ENCODE measurements around the gene CLEC7A.

The CLEC7A gene

DNA sequence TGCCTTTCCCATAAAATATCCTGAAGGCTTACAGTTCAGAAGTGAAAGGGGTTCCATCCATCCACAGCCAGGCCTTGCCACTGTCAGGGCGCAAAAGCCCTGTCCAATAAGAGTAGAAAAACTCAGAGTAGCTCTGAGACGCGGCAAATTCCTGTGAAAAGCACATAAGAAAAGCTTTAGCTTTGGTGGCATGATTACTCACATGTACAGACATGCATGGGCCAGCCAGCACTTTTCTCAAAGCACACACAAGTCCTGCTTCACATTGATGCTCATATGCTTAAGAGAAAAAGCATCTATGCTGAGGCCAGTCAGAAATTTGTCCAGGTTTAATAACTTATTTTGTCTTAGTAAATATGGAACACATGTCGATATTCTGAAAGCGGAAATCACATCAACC, 56.7 kb downstream of the CLEC7A start:
- H3K9me3 ChIP-seq (ENCODE audit: insufficient read depth, low read length, severe bottlenecking): no peaks in the 10 kb centered on the region
- H3K4me3 ChIP-seq (ENCODE audit: low read depth in 1 of 2, low read length in 2 of 2): no peak overlapping the region
- no peaks in the 10 kb centered on the region for H3K79me2 ChIP-seq (ENCODE audit: insufficient read depth, low read length)
- H3K4me1 ChIP-seq (ENCODE audit: insufficient read depth, low read length): no peaks in the 10 kb centered on the region
- H2AFZ ChIP-seq (ENCODE audit: low read depth, low read length): no peak overlapping the region
- H3K27ac ChIP-seq (ENCODE audit: low read length): no peak overlapping the region
- no peak overlapping the region for H3K4me2 ChIP-seq (ENCODE audit: insufficient read depth, low read length)
- no peak overlapping the region for H3K9ac ChIP-seq (ENCODE audit: low read depth, low read length)
- H3K27me3 ChIP-seq (ENCODE audit: insufficient read depth, low read length, poor library complexity): peaks cover 19% of the 10 kb centered on the region
- H4K20me1 ChIP-seq (ENCODE audit: insufficient read depth, low read length): no peaks in the 10 kb centered on the region
- no peaks in the 10 kb centered on the region for H3K36me3 ChIP-seq (ENCODE audit: insufficient read depth, low read length)
- no peak for DNase-seq
- no peak for ATAC-seq (ENCODE audit: insufficient read depth, low read depth)
- no peak for TF ChIP-seq EZH2 (IDR thresholded peaks at IDR 0.05; ENCODE audit: borderline replicate concordance, low read depth, low read length, severe bottlenecking)
- TF ChIP-seq, protein P1, sequence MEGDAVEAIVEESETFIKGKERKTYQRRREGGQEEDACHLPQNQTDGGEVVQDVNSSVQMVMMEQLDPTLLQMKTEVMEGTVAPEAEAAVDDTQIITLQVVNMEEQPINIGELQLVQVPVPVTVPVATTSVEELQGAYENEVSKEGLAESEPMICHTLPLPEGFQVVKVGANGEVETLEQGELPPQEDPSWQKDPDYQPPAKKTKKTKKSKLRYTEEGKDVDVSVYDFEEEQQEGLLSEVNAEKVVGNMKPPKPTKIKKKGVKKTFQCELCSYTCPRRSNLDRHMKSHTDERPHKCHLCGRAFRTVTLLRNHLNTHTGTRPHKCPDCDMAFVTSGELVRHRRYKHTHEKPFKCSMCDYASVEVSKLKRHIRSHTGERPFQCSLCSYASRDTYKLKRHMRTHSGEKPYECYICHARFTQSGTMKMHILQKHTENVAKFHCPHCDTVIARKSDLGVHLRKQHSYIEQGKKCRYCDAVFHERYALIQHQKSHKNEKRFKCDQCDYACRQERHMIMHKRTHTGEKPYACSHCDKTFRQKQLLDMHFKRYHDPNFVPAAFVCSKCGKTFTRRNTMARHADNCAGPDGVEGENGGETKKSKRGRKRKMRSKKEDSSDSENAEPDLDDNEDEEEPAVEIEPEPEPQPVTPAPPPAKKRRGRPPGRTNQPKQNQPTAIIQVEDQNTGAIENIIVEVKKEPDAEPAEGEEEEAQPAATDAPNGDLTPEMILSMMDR (IDR thresholded peaks at IDR 0.05; ENCODE audit: borderline replicate concordance, extremely low read depth, low read length, poor library complexity, severe bottlenecking): no peak

DNA sequence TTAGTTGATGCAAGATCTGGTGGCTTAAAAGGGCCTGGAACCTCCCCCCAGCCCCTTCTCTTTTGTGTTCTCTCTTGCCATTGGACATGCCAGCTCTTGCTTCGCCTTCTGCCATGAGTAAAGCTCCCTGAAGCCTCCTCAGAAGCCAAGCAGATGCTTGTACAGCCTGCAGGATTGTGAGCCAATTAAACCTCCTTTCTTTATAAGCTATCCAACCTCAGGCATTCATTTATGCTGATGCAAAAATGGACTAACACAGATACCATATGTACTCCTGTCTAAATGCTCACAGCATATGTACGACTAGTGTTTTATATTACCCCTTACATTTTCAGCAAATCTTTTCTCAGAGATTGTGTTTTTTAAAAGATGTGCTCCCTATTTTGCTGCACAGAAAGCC, 57.9 kb downstream of the CLEC7A start:
- H3K36me3 ChIP-seq (ENCODE audit: insufficient read depth, low read length): no peaks in the 10 kb centered on the region
- TF ChIP-seq EZH2 (IDR thresholded peaks at IDR 0.05; ENCODE audit: borderline replicate concordance, low read depth, low read length, severe bottlenecking): no peak
- TF ChIP-seq, protein P1 (IDR thresholded peaks at IDR 0.05; ENCODE audit: borderline replicate concordance, extremely low read depth, low read length, poor library complexity, severe bottlenecking): no peak
- DNase-seq (no peak), ATAC-seq (ENCODE audit: insufficient read depth, low read depth) (no peak)
- no peaks in the 10 kb centered on the region for H3K79me2 ChIP-seq (ENCODE audit: insufficient read depth, low read length)
- no peak overlapping the region for H2AFZ ChIP-seq (ENCODE audit: low read depth, low read length)
- peaks cover 22% of the 10 kb centered on the region for H3K27me3 ChIP-seq (ENCODE audit: insufficient read depth, low read length, poor library complexity)
- H3K4me2 ChIP-seq (ENCODE audit: insufficient read depth, low read length): no peak overlapping the region
- H3K9ac ChIP-seq (ENCODE audit: low read depth, low read length): no peak overlapping the region
- H3K27ac ChIP-seq (ENCODE audit: low read length): no peak overlapping the region
- H4K20me1 ChIP-seq (ENCODE audit: insufficient read depth, low read length): no peaks in the 10 kb centered on the region
- H3K4me3 ChIP-seq (ENCODE audit: low read depth in 1 of 2, low read length in 2 of 2): no peak overlapping the region
- no peaks in the 10 kb centered on the region for H3K4me1 ChIP-seq (ENCODE audit: insufficient read depth, low read length)
- no peaks in the 10 kb centered on the region for H3K9me3 ChIP-seq (ENCODE audit: insufficient read depth, low read length, severe bottlenecking)

DNA sequence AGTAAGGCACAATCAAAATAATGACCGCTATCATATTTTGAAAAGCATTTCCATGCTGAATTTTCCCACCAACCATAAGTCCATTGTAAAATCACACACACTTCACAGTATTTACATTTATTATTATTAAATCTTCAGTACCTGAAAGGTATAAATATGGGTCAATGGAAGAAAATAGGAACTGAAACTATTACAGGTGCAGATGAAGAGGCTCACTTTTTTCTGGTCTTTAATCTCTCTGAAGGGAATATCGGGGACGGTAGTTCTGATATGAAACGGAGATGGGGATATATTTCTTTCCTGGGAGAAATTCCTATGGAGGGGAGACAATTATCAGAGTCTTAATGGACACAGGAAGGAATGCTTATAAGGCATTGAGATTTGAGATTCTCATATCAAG, 59.6 kb downstream of the CLEC7A start:
- Histone ChIP-seq H3K4me2 (ENCODE audit: insufficient read depth, low read length) (no peak overlapping the region), H3K27ac (ENCODE audit: low read length) (no peak overlapping the region), H3K36me3 (ENCODE audit: insufficient read depth, low read length) (no peaks in the 10 kb centered on the region), H3K9me3 (ENCODE audit: insufficient read depth, low read length, severe bottlenecking) (no peaks in the 10 kb centered on the region), H3K27me3 (ENCODE audit: insufficient read depth, low read length, poor library complexity) (peaks cover 20% of the 10 kb centered on the region), H3K4me3 (ENCODE audit: low read depth in 1 of 2, low read length in 2 of 2) (no peak overlapping the region), H4K20me1 (ENCODE audit: insufficient read depth, low read length) (no peaks in the 10 kb centered on the region), H2AFZ (ENCODE audit: low read depth, low read length) (no peak overlapping the region), H3K9ac (ENCODE audit: low read depth, low read length) (no peak overlapping the region), H3K4me1 (ENCODE audit: insufficient read depth, low read length) (no peaks in the 10 kb centered on the region), H3K79me2 (ENCODE audit: insufficient read depth, low read length) (no peaks in the 10 kb centered on the region)
- ATAC-seq (ENCODE audit: insufficient read depth, low read depth) (no peak), DNase-seq (no peak)
- TF ChIP-seq EZH2 (IDR thresholded peaks at IDR 0.05; ENCODE audit: borderline replicate concordance, low read depth, low read length, severe bottlenecking): no peak
- TF ChIP-seq, protein P1 (IDR thresholded peaks at IDR 0.05; ENCODE audit: borderline replicate concordance, extremely low read depth, low read length, poor library complexity, severe bottlenecking): no peak

DNA sequence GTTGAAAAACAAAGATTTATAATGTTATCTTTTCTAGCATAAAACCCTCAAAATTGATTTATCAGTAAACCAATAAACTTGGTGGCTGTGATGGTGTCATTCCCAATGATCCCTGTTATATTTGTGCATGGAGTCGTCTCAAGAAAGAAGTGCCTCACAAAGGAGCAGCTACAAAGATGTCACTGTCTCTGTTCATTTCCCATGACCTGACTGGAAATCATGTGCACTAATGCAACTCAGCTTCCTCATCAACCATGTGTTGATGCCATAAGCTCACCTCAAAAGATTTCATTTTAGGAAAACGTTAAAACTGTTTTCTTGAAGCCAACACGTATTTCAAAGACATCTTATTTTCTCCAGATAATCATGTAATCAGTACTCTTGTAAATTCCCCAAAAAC, 60.0 kb downstream of the CLEC7A start:
- Histone ChIP-seq H2AFZ (ENCODE audit: low read depth, low read length) (no peak overlapping the region), H3K4me3 (ENCODE audit: low read depth in 1 of 2, low read length in 2 of 2) (no peak overlapping the region), H3K27ac (ENCODE audit: low read length) (no peak overlapping the region), H3K36me3 (ENCODE audit: insufficient read depth, low read length) (no peaks in the 10 kb centered on the region), H3K4me1 (ENCODE audit: insufficient read depth, low read length) (no peaks in the 10 kb centered on the region), H3K4me2 (ENCODE audit: insufficient read depth, low read length) (no peak overlapping the region), H3K9ac (ENCODE audit: low read depth, low read length) (no peak overlapping the region), H3K79me2 (ENCODE audit: insufficient read depth, low read length) (no peaks in the 10 kb centered on the region), H3K9me3 (ENCODE audit: insufficient read depth, low read length, severe bottlenecking) (no peaks in the 10 kb centered on the region), H3K27me3 (ENCODE audit: insufficient read depth, low read length, poor library complexity) (peaks cover 15% of the 10 kb centered on the region), H4K20me1 (ENCODE audit: insufficient read depth, low read length) (no peaks in the 10 kb centered on the region)
- ATAC-seq (ENCODE audit: insufficient read depth, low read depth) (no peak), DNase-seq (no peak)
- TF ChIP-seq, protein P1 (IDR thresholded peaks at IDR 0.05; ENCODE audit: borderline replicate concordance, extremely low read depth, low read length, poor library complexity, severe bottlenecking): no peak
- no peak for TF ChIP-seq EZH2 (IDR thresholded peaks at IDR 0.05; ENCODE audit: borderline replicate concordance, low read depth, low read length, severe bottlenecking)
